HUES48 (cell line): Measurements from ENCODE around the gene DTL.
"Not testable (repeated sequence)": the region's sequence is repeated elsewhere in the genome, so short reads cannot be mapped to it uniquely, and the experiment has no call there.

ENCODE experiments used
- H3K27ac ChIP-seq: one replicate; pipeline ENCODE4 v1.7.0; 2013; ENCODE audit warnings: low read depth, low read length, inconsistent platforms
- H3K27me3 ChIP-seq: 2 replicates; pipeline ENCODE4 v1.6.1; 2013; ENCODE audit warnings: mild to moderate bottlenecking, low read length; ENCODE audit not compliant: control insufficient read depth, insufficient read depth
- H3K36me3 ChIP-seq: 2 replicates; pipeline ENCODE4 v1.6.1; 2013; ENCODE audit warnings: low read length; ENCODE audit not compliant: control insufficient read depth, insufficient read depth
- H3K4me1 ChIP-seq: 2 replicates; pipeline ENCODE4 v1.6.1; 2013; ENCODE audit warnings: mild to moderate bottlenecking, low read length; ENCODE audit not compliant: control insufficient read depth, insufficient read depth
- H3K4me3 ChIP-seq: 2 replicates; pipeline ENCODE4 v1.5.1; 2013; ENCODE audit warnings: mild to moderate bottlenecking, low read depth, low read length
- H3K9ac ChIP-seq: 2 replicates; pipeline ENCODE4 v1.6.1; 2013; ENCODE audit warnings: mild to moderate bottlenecking, low read depth, low read length, moderate library complexity
- H3K9me3 ChIP-seq: 2 replicates; pipeline ENCODE4 v1.6.1; 2013; ENCODE audit warnings: low read length; ENCODE audit not compliant: control insufficient read depth, insufficient read depth

The DTL gene

GRCh38 chr1:212035123-212035834, at the start of gene DTL, which contains the start of gene INTS7:
Gene DTL (plus strand): TSS chr1:212035748. CDS start chr1:212035891, 143 bp downstream.
Gene INTS7 (minus strand): TSS chr1:212035557. CDS start chr1:212035437, 120 bp downstream.
- Histone ChIP-seq H3K27me3 (no peaks in the 10 kb centered on the region), H3K27ac (peak within 1 kb of the TSS; percentile 95), H3K4me3 (peak within 1 kb of the TSS; percentile 90), H3K9me3 (no peaks in the 10 kb centered on the region), H3K9ac (peak within 1 kb of the TSS; percentile 95), H3K4me1 (0 out of 2 replicates have a peak, but pooled peaks cover 5% of the 10 kb centered on the region), H3K36me3 (peaks cover 20% of the 10 kb centered on the region)

DNA sequence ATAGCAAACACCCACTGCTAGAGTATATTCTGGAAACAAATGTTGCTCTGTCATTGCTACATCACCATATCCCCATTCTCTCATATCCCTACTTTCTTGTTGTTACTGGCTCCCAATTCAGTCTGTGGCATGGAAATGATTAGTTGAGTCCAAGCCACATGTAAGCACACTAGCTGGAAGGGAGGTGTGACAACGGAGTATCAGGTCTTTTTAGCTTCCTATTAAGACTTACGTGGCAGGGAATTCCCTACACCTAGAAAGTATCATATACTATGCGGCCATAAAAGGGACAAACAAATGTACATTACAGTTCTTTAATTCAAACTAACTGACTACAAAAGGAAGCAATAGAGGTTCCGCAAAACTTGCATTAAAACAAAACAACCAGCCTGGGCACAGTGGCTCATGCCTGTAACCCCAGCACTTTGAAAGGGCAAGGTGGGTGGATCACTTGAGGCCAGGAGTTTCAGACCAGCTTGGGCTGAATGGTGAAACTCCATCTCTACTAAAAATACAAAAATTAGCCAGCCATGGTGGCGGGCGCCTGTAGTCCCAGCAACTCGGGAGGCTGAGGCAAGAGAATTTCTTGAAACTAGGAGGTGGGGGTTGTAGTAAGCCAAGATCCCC, 48.8 kb upstream of the DTL start:
- H3K27me3 ChIP-seq: no peaks in the 10 kb centered on the region
- H3K27ac ChIP-seq: no peak overlapping the region
- no peak overlapping the region for H3K9ac ChIP-seq
- no peak overlapping the region for H3K4me3 ChIP-seq
- no peaks in the 10 kb centered on the region for H3K4me1 ChIP-seq
- H3K9me3 ChIP-seq: no peaks in the 10 kb centered on the region
- peaks cover 41% of the 10 kb centered on the region for H3K36me3 ChIP-seq

GRCh38 chr1:211991695-211992094, 43.9 kb upstream of the DTL start:
- Histone ChIP-seq H3K9me3 (no peaks in the 10 kb centered on the region), H3K4me3 (no peak overlapping the region), H3K9ac (no peak overlapping the region), H3K27me3 (no peaks in the 10 kb centered on the region), H3K36me3 (peaks cover 14% of the 10 kb centered on the region), H3K4me1 (peaks cover 5% of the 10 kb centered on the region; the same call in 1 of the 2 replicates), H3K27ac (no peak overlapping the region)

DNA sequence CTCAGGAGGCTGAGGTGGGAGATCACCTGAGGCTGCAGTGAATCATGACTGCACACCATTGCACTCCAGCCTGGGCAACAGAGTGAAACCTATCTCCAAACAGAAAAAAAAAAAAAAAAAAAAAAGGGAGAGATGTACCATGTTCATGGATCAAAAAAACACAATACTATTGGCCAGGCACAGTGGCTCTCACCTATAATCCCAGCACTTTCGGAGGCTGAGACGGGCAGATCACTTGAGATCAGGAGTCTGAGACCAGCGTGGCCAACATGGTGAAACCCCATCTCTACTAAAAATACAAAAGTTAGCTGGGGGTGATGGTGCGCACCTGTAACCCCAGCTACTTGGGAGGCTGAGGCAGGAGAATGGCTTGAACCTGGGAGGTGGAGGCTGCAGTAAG, 38.1 kb upstream of the DTL start:
- not testable (repeated sequence) for H3K4me1 ChIP-seq, H3K9ac ChIP-seq, H3K36me3 ChIP-seq, H3K27ac ChIP-seq, H3K9me3 ChIP-seq, H3K27me3 ChIP-seq, H3K4me3 ChIP-seq

DNA sequence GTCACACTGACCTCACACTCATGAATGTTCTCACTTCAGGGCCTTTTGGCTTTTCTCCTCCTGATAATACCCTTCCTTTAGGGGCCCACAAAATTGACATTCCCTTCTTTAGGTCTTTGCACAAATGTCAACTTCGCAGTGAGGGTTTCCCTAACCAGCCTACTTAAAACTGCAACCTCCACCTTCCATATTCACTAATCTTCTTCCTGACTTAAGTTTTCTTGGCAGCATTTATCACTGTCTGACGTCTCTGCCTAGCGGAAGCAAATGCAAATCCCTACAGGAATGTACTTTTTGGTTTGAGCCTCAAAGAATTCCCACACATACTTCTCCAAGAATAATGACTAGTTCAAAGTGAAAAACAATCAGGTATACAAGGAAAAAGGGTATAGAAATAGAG, 33.0 kb upstream of the DTL start:
- Histone ChIP-seq H3K4me3 (no peak overlapping the region), H3K36me3 (peaks cover 29% of the 10 kb centered on the region), H3K27ac (no peak overlapping the region), H3K9me3 (no peaks in the 10 kb centered on the region), H3K4me1 (peaks cover 9% of the 10 kb centered on the region; the same call in 1 of the 2 replicates), H3K9ac (no peak overlapping the region), H3K27me3 (no peaks in the 10 kb centered on the region)

DNA sequence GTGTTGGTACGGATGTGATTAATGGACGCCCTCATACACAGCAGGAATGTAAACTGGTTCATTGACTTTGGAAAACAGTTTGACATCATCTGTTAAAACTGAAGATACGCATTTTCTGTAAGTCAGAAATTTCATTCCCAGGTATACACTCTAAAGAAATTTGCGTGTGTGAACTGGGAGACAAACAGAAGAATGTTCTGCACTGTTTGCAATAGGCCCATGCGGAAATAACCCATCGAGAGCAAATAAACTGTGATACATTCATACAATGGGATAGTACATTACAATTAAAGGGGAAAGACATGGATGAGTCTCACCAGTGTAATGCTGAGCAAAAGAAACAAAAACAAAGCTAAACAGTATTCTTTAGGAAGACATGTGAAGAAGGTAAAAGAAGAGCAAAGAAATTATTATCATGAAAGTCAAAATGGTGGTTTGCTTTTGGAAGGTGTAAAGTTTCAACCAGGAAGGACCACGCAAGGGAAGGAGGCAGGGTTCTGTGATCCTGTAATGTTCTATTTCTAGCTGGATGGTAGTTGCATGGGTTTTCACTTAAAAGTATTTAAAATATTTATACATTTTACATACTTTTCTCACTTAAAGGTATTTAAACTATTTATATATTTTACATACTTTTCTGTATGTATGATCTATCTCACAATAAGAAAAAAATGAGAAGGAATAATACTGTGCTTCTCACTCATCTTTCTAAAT, 30.5 kb upstream of the DTL start:
- Histone ChIP-seq H3K27me3 (no peaks in the 10 kb centered on the region), H3K4me3 (no peak overlapping the region), H3K9ac (no peak overlapping the region), H3K9me3 (no peaks in the 10 kb centered on the region), H3K36me3 (peaks cover 35% of the 10 kb centered on the region), H3K4me1 (peaks cover 9% of the 10 kb centered on the region; the same call in 1 of the 2 replicates), H3K27ac (no peak overlapping the region)

DNA sequence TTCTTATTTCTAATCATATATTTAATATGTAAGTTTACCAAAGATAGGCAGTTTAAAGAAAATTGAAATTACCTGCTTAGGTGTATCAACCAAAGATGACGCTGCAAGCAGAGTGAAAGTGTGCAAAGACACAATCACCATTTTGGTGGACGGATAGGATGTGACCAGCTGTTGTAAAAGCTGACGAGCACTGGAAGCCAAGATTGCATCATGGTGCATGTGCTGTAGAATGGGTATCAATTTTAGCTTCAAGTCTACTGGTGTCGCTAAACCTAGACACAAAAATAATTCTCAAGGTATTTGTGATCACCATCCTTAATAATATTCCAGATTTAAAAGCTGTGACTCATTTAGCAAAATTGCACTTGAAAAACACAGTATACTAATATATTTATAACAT, 28.4 kb upstream of the DTL start:
- Histone ChIP-seq H3K36me3 (peaks cover 40% of the 10 kb centered on the region), H3K27me3 (no peaks in the 10 kb centered on the region), H3K4me1 (peaks cover 9% of the 10 kb centered on the region; the same call in 1 of the 2 replicates), H3K9ac (no peak overlapping the region), H3K4me3 (no peak overlapping the region), H3K9me3 (no peaks in the 10 kb centered on the region), H3K27ac (no peak overlapping the region)

GRCh38 chr1:212007886-212008285, 27.7 kb upstream of the DTL start:
- H3K36me3 ChIP-seq: peaks cover 40% of the 10 kb centered on the region
- no peak overlapping the region for H3K4me3 ChIP-seq
- H3K9me3 ChIP-seq: no peaks in the 10 kb centered on the region
- no peak overlapping the region for H3K9ac ChIP-seq
- no peak overlapping the region for H3K27ac ChIP-seq
- no peaks in the 10 kb centered on the region for H3K27me3 ChIP-seq
- peaks cover 3% of the 10 kb centered on the region; the same call in 1 of the 2 replicates for H3K4me1 ChIP-seq

DNA sequence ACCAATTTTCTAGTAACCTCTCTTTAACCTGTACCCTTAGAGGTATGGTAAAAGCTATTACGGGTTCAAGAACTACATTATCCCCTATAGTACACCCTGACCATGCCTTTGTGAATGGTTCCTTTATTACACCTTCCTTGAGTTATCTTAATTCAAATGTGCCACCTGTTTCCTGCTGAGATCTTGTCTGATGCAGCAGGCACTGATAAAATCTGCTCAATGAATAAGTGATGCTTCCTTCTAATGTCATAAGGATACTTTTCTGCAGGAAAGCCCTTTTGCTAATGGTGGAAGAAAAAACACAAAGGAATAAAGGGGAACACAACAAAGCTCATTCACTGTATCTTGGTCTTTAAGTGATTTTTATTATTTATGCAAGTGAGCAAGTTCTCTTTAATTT, 26.0 kb upstream of the DTL start:
- no peak overlapping the region for H3K4me3 ChIP-seq
- no peaks in the 10 kb centered on the region for H3K27me3 ChIP-seq
- H3K27ac ChIP-seq: no peak overlapping the region
- no peaks in the 10 kb centered on the region for H3K9me3 ChIP-seq
- no peak overlapping the region for H3K9ac ChIP-seq
- H3K4me1 ChIP-seq: no peaks in the 10 kb centered on the region; the same call in 1 of the 2 replicates
- peaks cover 40% of the 10 kb centered on the region for H3K36me3 ChIP-seq

DNA sequence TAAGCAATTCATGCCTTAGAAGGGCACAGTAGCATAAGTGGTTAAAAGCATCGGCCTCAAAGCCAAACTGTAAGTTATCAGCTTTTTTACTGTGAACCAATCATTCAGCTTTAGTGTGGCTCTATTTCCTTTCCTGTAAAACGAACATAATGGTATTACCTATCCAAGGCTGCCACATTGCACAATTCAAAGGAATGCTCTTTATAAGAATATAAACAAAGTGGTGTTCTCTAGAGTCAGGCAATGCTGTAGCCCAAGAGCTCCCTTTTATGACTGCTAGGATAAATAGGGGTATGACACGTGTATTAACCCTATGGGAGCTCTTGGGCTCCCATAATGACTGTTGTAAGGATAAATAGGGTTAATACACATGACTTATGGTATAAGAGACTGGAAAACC, 25.5 kb upstream of the DTL start:
- H3K27ac ChIP-seq: no peak overlapping the region

More for the DNA sequence above, 25.5 kb upstream of the DTL start:
- no peak overlapping the region for H3K9ac ChIP-seq
- no peaks in the 10 kb centered on the region for H3K27me3 ChIP-seq
- no peaks in the 10 kb centered on the region for H3K9me3 ChIP-seq
- H3K4me3 ChIP-seq: no peak overlapping the region
- H3K36me3 ChIP-seq: peaks cover 36% of the 10 kb centered on the region
- no peaks in the 10 kb centered on the region; the same call in 1 of the 2 replicates for H3K4me1 ChIP-seq
